Measurements from ENCODE around the gene SHH. TPM values are rescaled to one million over a fixed set of nuclear protein-coding genes. Genes with fewer than 3 reads are reported as not detected.
"Not testable (repeated sequence)": the region's sequence is repeated elsewhere in the genome, so short reads cannot be mapped to it uniquely, and the experiment has no call there.

The SHH gene
- total RNA-seq, 8 experiments from 2014 or later = under 0.01 to 28.2 (median 0.14) TPM; not detected in 2

- in situ Hi-C loops (cut with MboI; ENCODE audit: low pct_unique_long_range_greater_than_20kb in 2 of 9, low sequenced_read_pairs in 9 of 9, unreplicated experiment in 9 of 9) = loop anchor here in 3 of 9 experiments (25.0 kb wide), 2 partner anchors 638 to 988 kb away; no protein-coding TSS in a partner anchor
- Histone ChIP-seq H3K4me1 (replicated peaks in 1 of 2) (no peaks in the 10 kb centered on the region), H3K4me3 (no peak overlapping the region), H3K27ac (no peak overlapping the region)
- WGBS, 10 experiments = 12 to 100% (median 70%) methylated on average over 1 to 16 of the region's 17 CpGs; no CpG with 5 or more reads in 1 of the 10 experiments
- ATAC-seq (replicated peaks in 6 of 8) = peak in 3 of 8 experiments; percentile 88 to 92 (median 90)
Measured at GRCh38 chr7:155824227-155824886, 12.1 kb upstream of the SHH start.

- ATAC-seq (replicated peaks in 6 of 8) = no peak
- Histone ChIP-seq H3K27ac (no peak overlapping the region), H3K4me3 (no peak overlapping the region), H3K4me1 (replicated peaks in 1 of 2) (no peaks in the 10 kb centered on the region)
- in situ Hi-C loops (cut with MboI; ENCODE audit: low pct_unique_long_range_greater_than_20kb in 2 of 9, low sequenced_read_pairs in 9 of 9, unreplicated experiment in 9 of 9) = loop anchor here in 3 of 9 experiments (25.0 kb wide), 2 partner anchors 640 to 990 kb away; no protein-coding TSS in a partner anchor
- 0 to 80% (median 58%) methylated on average over 1 to 5 of the region's 11 CpGs; no CpG with 5 or more reads in 4 of the 10 experiments for WGBS, 10 experiments
Measured at GRCh38 chr7:155821851-155822250, 9.6 kb upstream of the SHH start.

DNA sequence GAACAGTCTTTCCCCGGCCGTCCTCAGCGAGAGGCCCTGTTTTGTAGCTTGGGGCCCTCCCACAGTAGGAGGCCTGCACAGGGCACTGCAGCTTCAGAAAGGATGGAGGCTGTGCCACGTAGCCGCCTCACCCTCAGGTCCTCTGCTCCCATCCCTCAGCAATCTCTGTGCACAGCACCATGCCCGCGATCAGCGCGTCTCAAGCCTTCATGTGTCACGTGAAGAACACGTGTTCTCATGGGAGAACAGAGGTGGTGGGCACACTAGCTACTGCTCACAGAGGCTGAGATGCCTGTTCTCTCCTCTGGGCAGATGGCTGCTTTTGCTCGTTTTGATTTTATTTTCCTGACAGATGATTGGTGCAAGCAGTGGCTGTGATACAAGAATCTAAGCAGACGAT, 8.5 kb upstream of the SHH start:
- H3K27ac ChIP-seq = no peak overlapping the region
- no peak overlapping the region for H3K4me3 ChIP-seq
- no peaks in the 10 kb centered on the region for H3K4me1 ChIP-seq (replicated peaks in 1 of 2)
- 0 to 59% (median 40%) methylated on average over 1 to 3 of the region's 13 CpGs; no CpG with 5 or more reads in 4 of the 10 experiments for WGBS, 10 experiments
- in situ Hi-C loops (cut with MboI; ENCODE audit: low pct_unique_long_range_greater_than_20kb in 2 of 9, low sequenced_read_pairs in 9 of 9, unreplicated experiment in 9 of 9) = loop anchor here in 3 of 9 experiments (25.0 kb wide), 2 partner anchors 642 to 992 kb away; no protein-coding TSS in a partner anchor
- no peak for ATAC-seq (replicated peaks in 6 of 8)

DNA sequence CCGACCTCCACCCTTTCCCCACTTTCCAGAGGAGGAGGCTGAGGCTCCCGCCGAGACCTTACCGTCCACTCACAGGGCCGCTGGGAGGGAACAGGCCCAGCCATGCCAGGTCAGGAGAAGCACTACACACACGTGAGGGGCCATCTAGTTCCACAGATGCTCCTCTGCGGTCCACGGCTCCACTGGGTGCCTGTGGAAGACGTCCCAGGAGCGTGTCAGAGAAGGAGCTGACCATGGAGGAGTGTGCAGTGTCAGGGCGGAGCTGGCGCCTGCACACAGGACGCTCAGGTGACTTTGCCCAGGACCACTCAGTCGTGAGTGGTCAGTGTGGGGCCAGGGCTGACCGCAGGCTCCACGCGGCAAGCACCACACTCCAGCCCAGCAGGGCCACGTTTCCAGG, 8.0 kb upstream of the SHH start:
- Histone ChIP-seq H3K4me1 (replicated peaks in 1 of 2) (no peaks in the 10 kb centered on the region), H3K27ac (no peak overlapping the region), H3K4me3 (no peak overlapping the region)
- ATAC-seq (replicated peaks in 6 of 8) = no peak
- in situ Hi-C loops (cut with MboI; ENCODE audit: low pct_unique_long_range_greater_than_20kb in 2 of 9, low sequenced_read_pairs in 9 of 9, unreplicated experiment in 9 of 9) = loop anchor here in 3 of 9 experiments (25.0 kb wide), 2 partner anchors 642 to 992 kb away; no protein-coding TSS in a partner anchor
- WGBS, 10 experiments = 65% methylated on average over 4 of the region's 18 CpGs; no CpG with 5 or more reads in 9 of the 10 experiments

GRCh38 chr7:155819186-155819585, 6.9 kb upstream of the SHH start:
- 50 to 100% (median 85%) methylated on average over 2 to 5 of the region's 12 CpGs; no CpG with 5 or more reads in 5 of the 10 experiments for WGBS, 10 experiments
- H3K4me1 ChIP-seq (replicated peaks in 1 of 2) = no peaks in the 10 kb centered on the region
- ATAC-seq (replicated peaks in 6 of 8) = no peak
- no peak overlapping the region for H3K4me3 ChIP-seq
- H3K27ac ChIP-seq = no peak overlapping the region
- in situ Hi-C loops (cut with MboI; ENCODE audit: low pct_unique_long_range_greater_than_20kb in 2 of 9, low sequenced_read_pairs in 9 of 9, unreplicated experiment in 9 of 9) = loop anchor here in 4 of 9 experiments (10.0 to 25.0 kb wide), 3 partner anchors 643 to 993 kb away; no protein-coding TSS in a partner anchor

GRCh38 chr7:155818820-155819168, 6.5 kb upstream of the SHH start:
- in situ Hi-C loops (cut with MboI; ENCODE audit: low pct_unique_long_range_greater_than_20kb in 2 of 9, low sequenced_read_pairs in 9 of 9, unreplicated experiment in 9 of 9) = loop anchor here in 4 of 9 experiments (10.0 to 25.0 kb wide), 3 partner anchors 644 to 994 kb away; no protein-coding TSS in a partner anchor
- Histone ChIP-seq H3K4me1 (replicated peaks in 1 of 2) (no peaks in the 10 kb centered on the region), H3K4me3 (no peak overlapping the region), H3K27ac (no peak overlapping the region)
- WGBS, 10 experiments = 65 to 100% (median 80%) methylated on average over 1 to 6 of the region's 6 CpGs; no CpG with 5 or more reads in 5 of the 10 experiments
- ATAC-seq (replicated peaks in 6 of 8) = no peak

- Histone ChIP-seq H3K27ac (no peak overlapping the region), H3K4me1 (replicated peaks in 1 of 2) (no peaks in the 10 kb centered on the region), H3K4me3 (no peak overlapping the region)
- in situ Hi-C loops (cut with MboI; ENCODE audit: low pct_unique_long_range_greater_than_20kb in 2 of 9, low sequenced_read_pairs in 9 of 9, unreplicated experiment in 9 of 9) = loop anchor here in 4 of 9 experiments (10.0 to 25.0 kb wide), 3 partner anchors 644 to 994 kb away; no protein-coding TSS in a partner anchor
- no peak for ATAC-seq (replicated peaks in 6 of 8)
- 60 to 80% (median 77%) methylated on average over 1 to 5 of the region's 21 CpGs; no CpG with 5 or more reads in 7 of the 10 experiments for WGBS, 10 experiments
Measured at GRCh38 chr7:155818154-155818819, 6.0 kb upstream of the SHH start.

DNA sequence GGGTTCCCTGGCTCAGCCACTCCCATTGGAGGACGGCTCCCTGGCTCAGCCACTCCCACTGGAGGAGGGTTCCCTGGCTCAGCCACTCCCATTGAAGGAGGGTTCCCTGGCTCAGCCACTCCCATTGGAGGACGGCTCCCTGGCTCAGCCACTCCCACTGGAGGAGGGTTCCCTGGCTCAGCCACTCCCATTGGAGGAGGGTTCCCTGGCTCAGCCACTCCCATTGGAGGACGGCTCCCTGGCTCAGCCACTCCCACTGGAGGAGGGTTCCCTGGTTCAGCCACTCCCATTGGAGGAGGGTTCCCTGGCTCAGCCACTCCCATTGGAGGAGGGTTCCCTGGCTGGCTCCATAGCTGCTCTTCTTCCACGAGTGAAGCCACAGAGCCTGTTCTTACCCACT, 5.3 kb upstream of the SHH start:
- not testable (repeated sequence) for H3K4me3 ChIP-seq; ATAC-seq (replicated peaks in 6 of 8); H3K4me1 ChIP-seq (replicated peaks in 1 of 2); H3K27ac ChIP-seq
- 63% methylated on average over 2 of the region's 4 CpGs; no CpG with 5 or more reads in 9 of the 10 experiments for WGBS, 10 experiments
- in situ Hi-C loops (cut with MboI; ENCODE audit: low pct_unique_long_range_greater_than_20kb in 2 of 9, low sequenced_read_pairs in 9 of 9, unreplicated experiment in 9 of 9) = loop anchor here in 4 of 9 experiments (10.0 to 25.0 kb wide), 3 partner anchors 645 to 995 kb away; no protein-coding TSS in a partner anchor

DNA sequence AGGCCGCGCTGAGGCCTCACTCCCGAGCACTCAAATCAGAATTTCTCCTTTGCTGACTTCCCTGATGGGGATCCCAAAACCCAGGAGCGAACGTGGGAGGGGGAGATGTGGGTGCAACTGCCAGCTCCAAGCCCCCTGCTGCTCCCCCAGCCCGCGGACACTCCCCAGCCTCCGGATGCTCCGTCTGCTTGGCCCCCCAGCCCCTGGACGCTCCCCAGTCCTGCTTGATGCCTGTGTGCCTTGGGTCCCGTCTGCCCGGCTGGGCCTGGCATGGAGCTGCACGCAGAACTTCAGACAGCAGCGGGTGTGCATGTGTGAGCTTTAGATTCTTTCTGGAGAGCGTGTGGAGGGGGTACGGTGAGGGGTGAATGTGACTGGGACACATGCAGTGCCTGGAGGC, 4.7 kb upstream of the SHH start:
- WGBS, 10 experiments = 0 to 77% methylated on average over 2 to 5 of the region's 16 CpGs; no CpG with 5 or more reads in 8 of the 10 experiments
- no peak overlapping the region for H3K4me3 ChIP-seq
- ATAC-seq (replicated peaks in 6 of 8) = no peak
- H3K4me1 ChIP-seq (replicated peaks in 1 of 2) = peaks cover 0 to 6% of the 10 kb centered on the region in 2 donors
- in situ Hi-C loops (cut with MboI; ENCODE audit: low pct_unique_long_range_greater_than_20kb in 2 of 9, low sequenced_read_pairs in 9 of 9, unreplicated experiment in 9 of 9) = loop anchor here in 4 of 9 experiments (10.0 to 25.0 kb wide), 3 partner anchors 645 to 995 kb away; no protein-coding TSS in a partner anchor
- no peak overlapping the region for H3K27ac ChIP-seq

GRCh38 chr7:155816192-155816508, 3.9 kb upstream of the SHH start:
- WGBS, 10 experiments = 0 to 80% (median 42%) methylated on average over 1 to 2 of the region's 12 CpGs; no CpG with 5 or more reads in 6 of the 10 experiments
- Histone ChIP-seq H3K27ac (no peak overlapping the region), H3K4me1 (replicated peaks in 1 of 2) (peaks cover 0 to 8% of the 10 kb centered on the region in 2 donors), H3K4me3 (no peak overlapping the region)
- no peak for ATAC-seq (replicated peaks in 6 of 8)
- in situ Hi-C loops (cut with MboI; ENCODE audit: low pct_unique_long_range_greater_than_20kb in 2 of 9, low sequenced_read_pairs in 9 of 9, unreplicated experiment in 9 of 9) = loop anchor here in 4 of 9 experiments (10.0 to 25.0 kb wide), 3 partner anchors 646 to 996 kb away; no protein-coding TSS in a partner anchor

GRCh38 chr7:155815332-155816191, 3.3 kb upstream of the SHH start:
- Histone ChIP-seq H3K4me3 (no peak overlapping the region), H3K27ac (no peak overlapping the region), H3K4me1 (replicated peaks in 1 of 2) (peaks cover 0 to 8% of the 10 kb centered on the region in 2 donors)
- in situ Hi-C loops (cut with MboI; ENCODE audit: low pct_unique_long_range_greater_than_20kb in 2 of 9, low sequenced_read_pairs in 9 of 9, unreplicated experiment in 9 of 9) = loop anchor here in 4 of 9 experiments (10.0 to 25.0 kb wide), 3 partner anchors 647 to 997 kb away; no protein-coding TSS in a partner anchor
- 23 to 63% (median 40%) methylated on average over 1 to 7 of the region's 20 CpGs; no CpG with 5 or more reads in 5 of the 10 experiments for WGBS, 10 experiments
- peak in 7 of 8 experiments; percentile 50 to 91 (median 67) for ATAC-seq (replicated peaks in 6 of 8)
